22Rv1 (cell line): ENCODE results near the gene ITPR2.

Experiments used
- H3K27ac ChIP-seq: fragments of 450-650 bp; 2 replicates; pipeline ENCODE4 v1.5.1; 2017
- ZFX ChIP-seq: fragments of 450-650 bp; IDR thresholded peaks from 2 replicates; pipeline ENCODE4 v1.6.1; 2017; ENCODE audit warnings: antibody characterized with exemption, borderline replicate concordance
- TF ChIP-seq, protein P1 (sequence below): fragments of 450-650 bp; IDR thresholded peaks from 2 replicates; pipeline ENCODE4 v1.5.1; 2017; ENCODE audit warnings: mild to moderate bottlenecking

The ITPR2 gene

GRCh38 chr12:26826437-26826836 is 6.6 kb downstream of the ITPR2 start:
- H3K27ac ChIP-seq, result no peak overlapping the region
- no peak for TF ChIP-seq ZFX
- TF ChIP-seq, protein P1, sequence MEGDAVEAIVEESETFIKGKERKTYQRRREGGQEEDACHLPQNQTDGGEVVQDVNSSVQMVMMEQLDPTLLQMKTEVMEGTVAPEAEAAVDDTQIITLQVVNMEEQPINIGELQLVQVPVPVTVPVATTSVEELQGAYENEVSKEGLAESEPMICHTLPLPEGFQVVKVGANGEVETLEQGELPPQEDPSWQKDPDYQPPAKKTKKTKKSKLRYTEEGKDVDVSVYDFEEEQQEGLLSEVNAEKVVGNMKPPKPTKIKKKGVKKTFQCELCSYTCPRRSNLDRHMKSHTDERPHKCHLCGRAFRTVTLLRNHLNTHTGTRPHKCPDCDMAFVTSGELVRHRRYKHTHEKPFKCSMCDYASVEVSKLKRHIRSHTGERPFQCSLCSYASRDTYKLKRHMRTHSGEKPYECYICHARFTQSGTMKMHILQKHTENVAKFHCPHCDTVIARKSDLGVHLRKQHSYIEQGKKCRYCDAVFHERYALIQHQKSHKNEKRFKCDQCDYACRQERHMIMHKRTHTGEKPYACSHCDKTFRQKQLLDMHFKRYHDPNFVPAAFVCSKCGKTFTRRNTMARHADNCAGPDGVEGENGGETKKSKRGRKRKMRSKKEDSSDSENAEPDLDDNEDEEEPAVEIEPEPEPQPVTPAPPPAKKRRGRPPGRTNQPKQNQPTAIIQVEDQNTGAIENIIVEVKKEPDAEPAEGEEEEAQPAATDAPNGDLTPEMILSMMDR, result no peak

DNA sequence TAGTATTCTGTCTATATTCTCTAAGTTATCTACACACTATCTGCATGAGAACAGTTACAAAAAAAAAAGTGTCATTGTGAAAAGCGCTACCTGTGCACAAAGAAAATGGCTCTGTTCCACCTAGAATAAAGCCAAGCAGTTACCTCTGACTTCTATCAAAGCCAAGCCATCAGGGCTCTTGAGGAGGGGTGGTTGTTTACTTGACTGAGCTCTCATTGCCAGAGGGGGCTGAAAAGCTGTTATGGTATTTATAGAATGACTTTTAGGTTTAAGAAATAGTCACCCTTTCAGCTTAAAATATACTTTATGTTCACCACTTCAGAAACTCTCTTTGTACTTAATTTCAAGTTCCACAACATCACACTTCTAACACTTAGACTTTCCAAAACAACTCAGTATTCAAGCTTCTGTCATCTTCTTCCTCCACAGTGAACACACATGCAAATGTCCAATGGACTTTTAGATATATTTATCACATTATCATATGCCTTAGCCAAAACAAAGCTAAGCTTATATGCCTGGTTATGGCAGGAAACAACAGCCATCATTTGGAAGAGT is 7.5 kb downstream of the ITPR2 start:
- TF ChIP-seq, protein P1, result no peak
- no peak for TF ChIP-seq ZFX
- no peak overlapping the region for H3K27ac ChIP-seq

- H3K27ac ChIP-seq, result no peak overlapping the region
- TF ChIP-seq, protein P1, result no peak
- no peak for TF ChIP-seq ZFX
Observed at GRCh38 chr12:26823390-26823789, 9.6 kb downstream of the ITPR2 start.

DNA sequence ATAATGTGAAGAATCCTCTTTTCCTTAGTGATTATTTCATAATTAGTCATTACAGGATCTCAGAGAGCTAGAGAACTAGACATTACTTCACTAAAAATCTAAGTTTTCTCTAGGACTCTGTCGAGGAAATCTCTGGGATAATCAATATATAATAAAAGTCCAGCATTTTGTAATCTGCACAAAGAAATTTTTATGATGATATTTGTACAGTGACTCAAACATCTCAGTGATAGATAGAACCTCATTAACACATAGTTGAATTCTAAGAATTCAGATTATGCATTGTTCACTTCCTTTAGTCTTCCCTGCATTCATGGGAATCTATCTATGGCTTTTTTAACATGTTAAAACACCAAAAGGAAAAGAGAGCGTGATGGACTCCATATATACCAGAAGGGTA is 11.0 kb downstream of the ITPR2 start:
- H3K27ac ChIP-seq, result no peak overlapping the region
- TF ChIP-seq ZFX, result no peak
- TF ChIP-seq, protein P1, result no peak

DNA sequence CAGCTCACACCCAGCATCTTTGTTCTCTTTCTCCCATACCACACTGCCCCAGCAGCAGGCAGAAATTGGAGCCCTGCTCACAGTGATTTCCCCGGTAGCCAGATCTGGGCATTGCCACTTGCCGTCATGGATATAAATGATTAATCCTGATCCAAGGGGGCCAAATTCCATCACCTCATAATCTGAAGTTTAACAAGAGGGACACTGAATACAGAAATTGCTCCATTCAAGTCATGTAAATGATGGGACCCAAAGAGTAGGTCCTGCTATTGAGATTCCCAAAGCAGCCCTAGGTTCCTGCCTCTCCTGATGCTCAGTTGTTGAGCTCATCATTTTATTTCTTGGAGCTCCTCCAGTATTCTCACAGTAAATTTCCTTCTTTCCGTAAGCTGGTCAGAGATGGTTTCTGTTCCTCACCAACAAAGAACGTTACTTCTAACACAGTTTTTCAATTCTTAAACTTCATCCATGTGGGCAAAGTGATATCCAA is 11.7 kb downstream of the ITPR2 start:
- no peak overlapping the region for H3K27ac ChIP-seq
- TF ChIP-seq, protein P1, result no peak
- TF ChIP-seq ZFX, result no peak

GRCh38 chr12:26818636-26819035 is 14.4 kb downstream of the ITPR2 start:
- TF ChIP-seq, protein P1, result no peak
- no peak for TF ChIP-seq ZFX
- no peak overlapping the region for H3K27ac ChIP-seq

DNA sequence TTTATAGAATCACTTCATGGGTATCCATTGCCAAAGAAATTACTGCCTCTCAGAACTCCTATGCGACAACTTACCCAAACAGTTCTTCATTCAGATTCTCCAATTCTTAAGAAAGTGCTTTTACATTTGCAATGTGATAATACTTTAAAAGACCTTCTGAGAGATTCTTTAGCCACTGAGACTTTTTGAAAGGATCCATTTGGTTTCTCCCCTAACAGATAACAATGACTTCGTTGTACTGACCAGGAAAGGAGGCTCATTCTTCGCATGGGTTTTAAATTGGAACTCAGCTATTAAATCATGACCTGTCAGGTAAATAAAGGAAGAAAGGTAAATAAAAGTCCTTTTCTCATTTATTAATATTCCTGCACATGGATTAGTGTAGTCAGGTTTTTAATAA is 14.8 kb downstream of the ITPR2 start:
- no peak overlapping the region for H3K27ac ChIP-seq
- TF ChIP-seq ZFX, result no peak
- TF ChIP-seq, protein P1, result no peak
